Measurements from ENCODE around the gene ADAMTSL2. TPM values are rescaled to one million over a fixed set of nuclear protein-coding genes. Genes with fewer than 3 reads are reported as not detected.

ADAMTSL2 gene
- total RNA-seq, 1 experiment from 2014 or later: 0.87 TPM

GRCh38 chr9:133542002-133542401 lies 7.5 kb downstream of the ADAMTSL2 start (continued):
- TF ChIP-seq, protein P1, sequence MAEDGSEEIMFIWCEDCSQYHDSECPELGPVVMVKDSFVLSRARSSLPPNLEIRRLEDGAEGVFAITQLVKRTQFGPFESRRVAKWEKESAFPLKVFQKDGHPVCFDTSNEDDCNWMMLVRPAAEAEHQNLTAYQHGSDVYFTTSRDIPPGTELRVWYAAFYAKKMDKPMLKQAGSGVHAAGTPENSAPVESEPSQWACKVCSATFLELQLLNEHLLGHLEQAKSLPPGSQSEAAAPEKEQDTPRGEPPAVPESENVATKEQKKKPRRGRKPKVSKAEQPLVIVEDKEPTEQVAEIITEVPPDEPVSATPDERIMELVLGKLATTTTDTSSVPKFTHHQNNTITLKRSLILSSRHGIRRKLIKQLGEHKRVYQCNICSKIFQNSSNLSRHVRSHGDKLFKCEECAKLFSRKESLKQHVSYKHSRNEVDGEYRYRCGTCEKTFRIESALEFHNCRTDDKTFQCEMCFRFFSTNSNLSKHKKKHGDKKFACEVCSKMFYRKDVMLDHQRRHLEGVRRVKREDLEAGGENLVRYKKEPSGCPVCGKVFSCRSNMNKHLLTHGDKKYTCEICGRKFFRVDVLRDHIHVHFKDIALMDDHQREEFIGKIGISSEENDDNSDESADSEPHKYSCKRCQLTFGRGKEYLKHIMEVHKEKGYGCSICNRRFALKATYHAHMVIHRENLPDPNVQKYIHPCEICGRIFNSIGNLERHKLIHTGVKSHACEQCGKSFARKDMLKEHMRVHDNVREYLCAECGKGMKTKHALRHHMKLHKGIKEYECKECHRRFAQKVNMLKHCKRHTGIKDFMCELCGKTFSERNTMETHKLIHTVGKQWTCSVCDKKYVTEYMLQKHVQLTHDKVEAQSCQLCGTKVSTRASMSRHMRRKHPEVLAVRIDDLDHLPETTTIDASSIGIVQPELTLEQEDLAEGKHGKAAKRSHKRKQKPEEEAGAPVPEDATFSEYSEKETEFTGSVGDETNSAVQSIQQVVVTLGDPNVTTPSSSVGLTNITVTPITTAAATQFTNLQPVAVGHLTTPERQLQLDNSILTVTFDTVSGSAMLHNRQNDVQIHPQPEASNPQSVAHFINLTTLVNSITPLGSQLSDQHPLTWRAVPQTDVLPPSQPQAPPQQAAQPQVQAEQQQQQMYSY (CRISPR knock-in tag; IDR thresholded peaks at IDR 0.05): no peak
- TF ChIP-seq, protein P2, sequence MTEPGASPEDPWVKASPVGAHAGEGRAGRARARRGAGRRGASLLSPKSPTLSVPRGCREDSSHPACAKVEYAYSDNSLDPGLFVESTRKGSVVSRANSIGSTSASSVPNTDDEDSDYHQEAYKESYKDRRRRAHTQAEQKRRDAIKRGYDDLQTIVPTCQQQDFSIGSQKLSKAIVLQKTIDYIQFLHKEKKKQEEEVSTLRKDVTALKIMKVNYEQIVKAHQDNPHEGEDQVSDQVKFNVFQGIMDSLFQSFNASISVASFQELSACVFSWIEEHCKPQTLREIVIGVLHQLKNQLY (CRISPR knock-in tag; IDR thresholded peaks at IDR 0.05): no peak
- TF ChIP-seq FOXK1 (CRISPR knock-in tag; IDR thresholded peaks at IDR 0.05) (no peak), ZNF396 (CRISPR knock-in tag; IDR thresholded peaks at IDR 0.05; ENCODE audit: borderline replicate concordance) (no peak), ZNF219 (CRISPR knock-in tag; IDR thresholded peaks at IDR 0.05; ENCODE audit: borderline replicate concordance) (no peak), MYBL2 (CRISPR knock-in tag; IDR thresholded peaks at IDR 0.05) (no peak), ZSCAN18 (CRISPR knock-in tag; IDR thresholded peaks at IDR 0.05) (no peak), ZNF416 (CRISPR knock-in tag; IDR thresholded peaks at IDR 0.05) (no peak), GRHL2 (CRISPR knock-in tag; IDR thresholded peaks at IDR 0.05; ENCODE audit: insufficient replicate concordance, severe bottlenecking) (no peak), RELA (CRISPR knock-in tag; IDR thresholded peaks at IDR 0.05; ENCODE audit: borderline replicate concordance) (no peak), GTF2I (CRISPR knock-in tag; conservative IDR thresholded peaks at IDR 0.05) (no peak)
- TF ChIP-seq, protein P3, sequence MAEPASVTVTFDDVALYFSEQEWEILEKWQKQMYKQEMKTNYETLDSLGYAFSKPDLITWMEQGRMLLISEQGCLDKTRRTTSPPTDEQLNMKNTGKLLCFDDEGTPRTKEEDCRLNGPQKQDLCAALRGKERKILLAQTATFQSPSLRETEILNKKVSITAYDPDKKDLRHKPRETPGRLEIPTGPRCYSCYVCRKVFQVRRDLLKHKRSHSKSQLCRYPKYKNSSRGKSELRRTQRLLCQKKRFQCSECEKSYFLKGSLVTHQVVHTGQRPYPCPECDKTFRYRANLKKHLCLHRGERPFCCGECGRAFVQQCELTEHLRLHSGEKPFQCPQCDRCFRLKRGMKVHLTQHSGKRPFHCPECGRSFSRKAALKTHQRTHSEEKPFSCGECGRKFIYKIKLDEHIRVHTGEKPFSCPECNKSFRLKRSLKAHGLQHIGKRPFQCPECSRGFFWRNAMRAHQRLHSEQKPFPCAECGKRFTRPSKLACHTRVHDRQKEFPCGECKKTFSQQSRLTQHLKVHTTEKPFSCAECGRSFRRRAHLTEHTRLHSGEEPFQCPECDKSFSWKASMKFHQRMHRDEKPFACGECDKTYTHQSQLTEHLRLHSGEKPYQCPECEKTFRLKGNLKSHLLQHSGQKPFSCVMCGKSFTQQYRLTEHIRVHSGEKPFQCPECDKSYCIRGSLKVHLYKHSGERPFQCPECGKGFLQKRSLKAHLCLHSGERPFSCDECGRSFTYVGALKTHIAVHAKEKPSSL (CRISPR knock-in tag; conservative IDR thresholded peaks at IDR 0.05): no peak
- TF ChIP-seq, protein P4, sequence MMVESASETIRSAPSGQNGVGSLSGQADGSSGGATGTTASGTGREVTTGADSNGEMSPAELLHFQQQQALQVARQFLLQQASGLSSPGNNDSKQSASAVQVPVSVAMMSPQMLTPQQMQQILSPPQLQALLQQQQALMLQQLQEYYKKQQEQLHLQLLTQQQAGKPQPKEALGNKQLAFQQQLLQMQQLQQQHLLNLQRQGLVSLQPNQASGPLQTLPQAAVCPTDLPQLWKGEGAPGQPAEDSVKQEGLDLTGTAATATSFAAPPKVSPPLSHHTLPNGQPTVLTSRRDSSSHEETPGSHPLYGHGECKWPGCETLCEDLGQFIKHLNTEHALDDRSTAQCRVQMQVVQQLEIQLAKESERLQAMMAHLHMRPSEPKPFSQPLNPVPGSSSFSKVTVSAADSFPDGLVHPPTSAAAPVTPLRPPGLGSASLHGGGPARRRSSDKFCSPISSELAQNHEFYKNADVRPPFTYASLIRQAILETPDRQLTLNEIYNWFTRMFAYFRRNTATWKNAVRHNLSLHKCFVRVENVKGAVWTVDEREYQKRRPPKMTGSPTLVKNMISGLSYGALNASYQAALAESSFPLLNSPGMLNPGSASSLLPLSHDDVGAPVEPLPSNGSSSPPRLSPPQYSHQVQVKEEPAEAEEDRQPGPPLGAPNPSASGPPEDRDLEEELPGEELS (CRISPR knock-in tag; IDR thresholded peaks at IDR 0.05): no peak
- TF ChIP-seq, protein P5, sequence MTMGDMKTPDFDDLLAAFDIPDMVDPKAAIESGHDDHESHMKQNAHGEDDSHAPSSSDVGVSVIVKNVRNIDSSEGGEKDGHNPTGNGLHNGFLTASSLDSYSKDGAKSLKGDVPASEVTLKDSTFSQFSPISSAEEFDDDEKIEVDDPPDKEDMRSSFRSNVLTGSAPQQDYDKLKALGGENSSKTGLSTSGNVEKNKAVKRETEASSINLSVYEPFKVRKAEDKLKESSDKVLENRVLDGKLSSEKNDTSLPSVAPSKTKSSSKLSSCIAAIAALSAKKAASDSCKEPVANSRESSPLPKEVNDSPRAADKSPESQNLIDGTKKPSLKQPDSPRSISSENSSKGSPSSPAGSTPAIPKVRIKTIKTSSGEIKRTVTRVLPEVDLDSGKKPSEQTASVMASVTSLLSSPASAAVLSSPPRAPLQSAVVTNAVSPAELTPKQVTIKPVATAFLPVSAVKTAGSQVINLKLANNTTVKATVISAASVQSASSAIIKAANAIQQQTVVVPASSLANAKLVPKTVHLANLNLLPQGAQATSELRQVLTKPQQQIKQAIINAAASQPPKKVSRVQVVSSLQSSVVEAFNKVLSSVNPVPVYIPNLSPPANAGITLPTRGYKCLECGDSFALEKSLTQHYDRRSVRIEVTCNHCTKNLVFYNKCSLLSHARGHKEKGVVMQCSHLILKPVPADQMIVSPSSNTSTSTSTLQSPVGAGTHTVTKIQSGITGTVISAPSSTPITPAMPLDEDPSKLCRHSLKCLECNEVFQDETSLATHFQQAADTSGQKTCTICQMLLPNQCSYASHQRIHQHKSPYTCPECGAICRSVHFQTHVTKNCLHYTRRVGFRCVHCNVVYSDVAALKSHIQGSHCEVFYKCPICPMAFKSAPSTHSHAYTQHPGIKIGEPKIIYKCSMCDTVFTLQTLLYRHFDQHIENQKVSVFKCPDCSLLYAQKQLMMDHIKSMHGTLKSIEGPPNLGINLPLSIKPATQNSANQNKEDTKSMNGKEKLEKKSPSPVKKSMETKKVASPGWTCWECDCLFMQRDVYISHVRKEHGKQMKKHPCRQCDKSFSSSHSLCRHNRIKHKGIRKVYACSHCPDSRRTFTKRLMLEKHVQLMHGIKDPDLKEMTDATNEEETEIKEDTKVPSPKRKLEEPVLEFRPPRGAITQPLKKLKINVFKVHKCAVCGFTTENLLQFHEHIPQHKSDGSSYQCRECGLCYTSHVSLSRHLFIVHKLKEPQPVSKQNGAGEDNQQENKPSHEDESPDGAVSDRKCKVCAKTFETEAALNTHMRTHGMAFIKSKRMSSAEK (CRISPR knock-in tag; IDR thresholded peaks at IDR 0.05; ENCODE audit: borderline replicate concordance): no peak
